Caco-2 (cell line): Measurements from ENCODE around the gene SOD2. TPM values are rescaled to one million over a fixed set of nuclear protein-coding genes. Genes with fewer than 3 reads are reported as not detected.

Source experiments
- BruUV-seq: library from RNA; stranded (reverse); fragments of 400-500 nt; replicated peaks from 2 replicates; lab custom pipeline; 2021; lab: Mats Ljungman, UMichigan
- CTCF ChIA-PET: fragments of 300-600 bp; sonication (Branson Sonifier 250); formaldehyde crosslinking; loops from one replicate; lab custom pipeline; 2022; ENCODE audit warnings: antibody characterized with exemption; lab: Charles Lee
- POLR2A ChIA-PET: fragments of 300-600 bp; sonication (Branson Sonifier 250); formaldehyde crosslinking; loops from one replicate; lab custom pipeline; 2022; ENCODE audit warnings: antibody characterized with exemption; lab: Charles Lee
- DNase-seq, 2 experiments: peaks; one replicate each; pipeline versions ENCODE4 v3.0.0 to v3.0.0-alpha.2; 2020 to 2022
- H3K27me3 ChIP-seq: replicated peaks from 2 replicates; pipeline ENCODE4 v1.6.0; 2011; ENCODE audit warnings: low read length; ENCODE audit not compliant: control insufficient read depth, insufficient read depth
- H3K36me3 ChIP-seq: 2 replicates; pipeline ENCODE4 v1.5.1; 2011; ENCODE audit warnings: low read length; ENCODE audit not compliant: control insufficient read depth, insufficient read depth
- H3K4me1 ChIP-seq: fragments of 250-450 bp; sonication (Bioruptor Pico); 2 replicates; pipeline ENCODE4 v1.5.1; 2020; ENCODE audit warnings: mild to moderate bottlenecking
- H3K4me3 ChIP-seq: 2 replicates; pipeline ENCODE4 v1.5.1; 2011; ENCODE audit warnings: low read depth, mild to moderate bottlenecking, control low read depth, low read length
- H3K9me3 ChIP-seq: fragments of 250-450 bp; sonication (Bioruptor Pico); 2 replicates; pipeline ENCODE4 v1.5.1; 2020; ENCODE audit warnings: mild to moderate bottlenecking, moderate library complexity
- H3K27ac Mint-ChIP-seq: one replicate; pipeline ENCODE4 v1.8.0; 2022; ENCODE audit warnings: mixed read lengths; ENCODE audit not compliant: unreplicated experiment
- H3K27me3 Mint-ChIP-seq: one replicate; pipeline ENCODE4 v1.8.0; 2022; ENCODE audit warnings: mixed read lengths; ENCODE audit not compliant: insufficient read depth, unreplicated experiment
- H3K36me3 Mint-ChIP-seq: one replicate; pipeline ENCODE4 v1.8.0; 2022; ENCODE audit warnings: mild to moderate bottlenecking, mixed read lengths; ENCODE audit not compliant: insufficient read depth, unreplicated experiment
- H3K4me1 Mint-ChIP-seq: one replicate; pipeline ENCODE4 v1.8.0; 2022; ENCODE audit warnings: low read depth, mixed read lengths; ENCODE audit not compliant: unreplicated experiment
- H3K4me3 Mint-ChIP-seq: one replicate; pipeline ENCODE4 v1.8.0; 2022; ENCODE audit warnings: mild to moderate bottlenecking, moderate library complexity, mixed read lengths; ENCODE audit not compliant: unreplicated experiment
- H3K9me3 Mint-ChIP-seq: one replicate; pipeline ENCODE4 v1.8.0; 2022; ENCODE audit warnings: mixed read lengths; ENCODE audit not compliant: unreplicated experiment
- intact Hi-C: fragments of 100-400 bp; cut with micrococcal nuclease; formaldehyde crosslinking; loops from one replicate; pipeline ENCODE4 v1.10.0; 2022; ENCODE audit not compliant: unreplicated experiment
- total RNA-seq: library from RNA; stranded (reverse); gene quantifications from 2 replicates; pipeline ENCODE4 v1.2.3, GENCODE V29; 2022
- TF ChIP-seq, protein P1 (sequence below), 2 experiments: fragments of 200-600 bp in 1 of 2; IDR thresholded peaks; 1 replicate in 1 of 2; 2 replicates in 1 of 2; pipeline versions ENCODE4 v1.5.1 to v1.8.0; 2011 to 2022; ENCODE audit warnings: antibody characterized with exemption in 1 of 2, control low read depth in 1 of 2, inconsistent platforms in 1 of 2, low read depth in 1 of 2, low read length in 1 of 2, mild to moderate bottlenecking in 1 of 2, moderate library complexity in 1 of 2; ENCODE audit not compliant: insufficient read depth in 1 of 2, severe bottlenecking in 1 of 2, unreplicated experiment in 1 of 2

The SOD2 gene
- total RNA-seq, 1 experiment from 2014 or later = 110 TPM

DNA sequence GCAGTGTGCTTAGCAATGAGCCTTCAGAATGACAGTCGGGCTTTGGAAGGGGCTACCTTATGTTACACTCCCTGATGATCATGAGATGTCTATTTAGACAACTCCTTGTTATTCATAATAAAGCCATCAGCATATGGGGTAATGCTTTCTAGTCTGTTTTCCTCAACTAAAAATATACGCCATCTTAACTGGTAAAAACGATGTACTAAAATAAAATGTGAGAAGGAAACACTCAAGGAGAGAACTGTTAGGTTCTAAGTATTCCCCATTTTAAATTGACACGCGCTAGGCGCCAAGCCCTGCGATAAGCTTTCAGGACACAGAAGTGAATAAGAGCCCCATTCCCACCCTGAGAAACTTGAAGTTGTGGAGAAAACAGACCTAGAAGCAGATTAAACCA, 43.6 kb downstream of the SOD2 start:
- Histone ChIP-seq H3K4me3 (no peak overlapping the region), H3K27me3 (no peaks in the 10 kb centered on the region), H3K36me3 (no peaks in the 10 kb centered on the region), H3K9me3 (no peaks in the 10 kb centered on the region), H3K4me1 (no peaks in the 10 kb centered on the region)
- intact Hi-C loops = no loop called here
- BruUV-seq = no TSS peak
- no peak overlapping the region for H3K4me3 Mint-ChIP-seq
- no peaks in the 10 kb centered on the region for H3K4me1 Mint-ChIP-seq
- CTCF ChIA-PET = no interaction called here
- H3K27ac Mint-ChIP-seq = no peak overlapping the region
- H3K27me3 Mint-ChIP-seq = no peaks in the 10 kb centered on the region
- H3K36me3 Mint-ChIP-seq = no peaks in the 10 kb centered on the region
- no peaks in the 10 kb centered on the region for H3K9me3 Mint-ChIP-seq
- TF ChIP-seq, protein P1, sequence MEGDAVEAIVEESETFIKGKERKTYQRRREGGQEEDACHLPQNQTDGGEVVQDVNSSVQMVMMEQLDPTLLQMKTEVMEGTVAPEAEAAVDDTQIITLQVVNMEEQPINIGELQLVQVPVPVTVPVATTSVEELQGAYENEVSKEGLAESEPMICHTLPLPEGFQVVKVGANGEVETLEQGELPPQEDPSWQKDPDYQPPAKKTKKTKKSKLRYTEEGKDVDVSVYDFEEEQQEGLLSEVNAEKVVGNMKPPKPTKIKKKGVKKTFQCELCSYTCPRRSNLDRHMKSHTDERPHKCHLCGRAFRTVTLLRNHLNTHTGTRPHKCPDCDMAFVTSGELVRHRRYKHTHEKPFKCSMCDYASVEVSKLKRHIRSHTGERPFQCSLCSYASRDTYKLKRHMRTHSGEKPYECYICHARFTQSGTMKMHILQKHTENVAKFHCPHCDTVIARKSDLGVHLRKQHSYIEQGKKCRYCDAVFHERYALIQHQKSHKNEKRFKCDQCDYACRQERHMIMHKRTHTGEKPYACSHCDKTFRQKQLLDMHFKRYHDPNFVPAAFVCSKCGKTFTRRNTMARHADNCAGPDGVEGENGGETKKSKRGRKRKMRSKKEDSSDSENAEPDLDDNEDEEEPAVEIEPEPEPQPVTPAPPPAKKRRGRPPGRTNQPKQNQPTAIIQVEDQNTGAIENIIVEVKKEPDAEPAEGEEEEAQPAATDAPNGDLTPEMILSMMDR (IDR thresholded peaks at IDR 0.05; ENCODE audit: insufficient read depth in 1 of 2, low read depth in 1 of 2, low read length in 1 of 2, severe bottlenecking in 1 of 2, unreplicated experiment in 1 of 2) = no peak
- no peak for DNase-seq
- POLR2A ChIA-PET = no interaction called here

DNA sequence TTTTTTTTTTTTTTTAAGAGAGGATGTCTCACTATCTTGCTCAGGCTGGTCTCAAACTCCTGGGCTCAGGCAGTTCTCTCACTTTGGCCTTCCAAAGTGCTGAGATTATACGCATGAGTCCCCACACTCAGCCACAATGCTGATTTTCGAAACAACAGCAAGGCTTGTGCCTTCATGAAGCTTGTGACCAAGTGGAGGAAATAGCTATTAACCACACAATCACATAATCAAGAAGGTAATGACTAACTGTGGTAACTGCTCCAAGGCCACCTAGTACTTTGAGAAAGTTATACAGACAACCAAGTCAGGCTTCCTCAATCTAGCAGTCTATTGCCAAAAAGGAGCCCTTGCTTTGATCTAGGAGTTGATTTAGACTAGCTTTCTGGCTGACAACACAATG, 46.3 kb downstream of the SOD2 start:
- no peaks in the 10 kb centered on the region for H3K27me3 Mint-ChIP-seq
- ChIA-PET POLR2A (no interaction called here), CTCF (interaction anchor here (0.9 kb wide), 1 partner anchor 11 kb away, joined by 4 read pairs; no protein-coding TSS in a partner anchor)

GRCh38 chr6:159646116-159646515, 46.9 kb downstream of the SOD2 start:
- H3K36me3 Mint-ChIP-seq = no peaks in the 10 kb centered on the region
- ChIA-PET CTCF (no interaction called here), POLR2A (no interaction called here)
- no peaks in the 10 kb centered on the region for H3K9me3 Mint-ChIP-seq
- Histone ChIP-seq H3K36me3 (no peaks in the 10 kb centered on the region), H3K4me3 (no peak overlapping the region), H3K4me1 (no peaks in the 10 kb centered on the region), H3K27me3 (no peaks in the 10 kb centered on the region), H3K9me3 (no peaks in the 10 kb centered on the region)
- DNase-seq = no peak
- no TSS peak for BruUV-seq
- intact Hi-C loops = no loop called here
- TF ChIP-seq, protein P1 (IDR thresholded peaks at IDR 0.05; ENCODE audit: insufficient read depth in 1 of 2, low read depth in 1 of 2, low read length in 1 of 2, severe bottlenecking in 1 of 2, unreplicated experiment in 1 of 2) = no peak
- no peaks in the 10 kb centered on the region for H3K27me3 Mint-ChIP-seq
- no peak overlapping the region for H3K4me3 Mint-ChIP-seq
- H3K27ac Mint-ChIP-seq = no peak overlapping the region
- H3K4me1 Mint-ChIP-seq = no peaks in the 10 kb centered on the region

More for the DNA sequence above, 46.3 kb downstream of the SOD2 start:
- no peak overlapping the region for H3K4me3 ChIP-seq
- Mint-ChIP-seq H3K9me3 (no peaks in the 10 kb centered on the region), H3K4me1 (no peaks in the 10 kb centered on the region), H3K4me3 (no peak overlapping the region), H3K27ac (no peak overlapping the region), H3K36me3 (no peaks in the 10 kb centered on the region)
- no peaks in the 10 kb centered on the region for H3K9me3 ChIP-seq
- H3K36me3 ChIP-seq = no peaks in the 10 kb centered on the region
- DNase-seq = no peak
- TF ChIP-seq, protein P1 (IDR thresholded peaks at IDR 0.05; ENCODE audit: insufficient read depth in 1 of 2, low read depth in 1 of 2, low read length in 1 of 2, severe bottlenecking in 1 of 2, unreplicated experiment in 1 of 2) = no peak
- no TSS peak for BruUV-seq
- no peaks in the 10 kb centered on the region for H3K4me1 ChIP-seq
- intact Hi-C loops = no loop called here
- no peaks in the 10 kb centered on the region for H3K27me3 ChIP-seq
